OCI-LY1 (cell line): ENCODE data around the gene HCN4.

Experiments
- H2AFZ ChIP-seq: fragments of 200-600 bp; sonication (generic), shearing (Covaris generic); 2 replicates; pipeline ENCODE4 v1.6.0; 2014; ENCODE audit warnings: antibody characterized with exemption, mild to moderate bottlenecking, low read length
- H3F3A ChIP-seq: fragments of 200-600 bp; sonication (generic), shearing (Covaris generic); 2 replicates; pipeline ENCODE4 v1.6.0; 2014; ENCODE audit warnings: mild to moderate bottlenecking, antibody characterized with exemption, low read length, moderate library complexity; ENCODE audit not compliant: insufficient read depth
- H3K27ac ChIP-seq: fragments of 200-600 bp; sonication (generic); 2 replicates; pipeline ENCODE4 v1.5.1; 2014; ENCODE audit warnings: low read length, mixed run types, mild to moderate bottlenecking, low read depth; ENCODE audit not compliant: poor library complexity, severe bottlenecking
- H3K27me3 ChIP-seq: fragments of 200-600 bp; sonication (generic); 2 replicates; pipeline ENCODE4 v1.6.0; 2014; ENCODE audit warnings: antibody characterized with exemption, mild to moderate bottlenecking, low read length, moderate library complexity; ENCODE audit not compliant: insufficient read depth
- H3K36me3 ChIP-seq: fragments of 200-600 bp; sonication (generic); 2 replicates; pipeline ENCODE4 v1.6.1; 2014; ENCODE audit warnings: mild to moderate bottlenecking, antibody characterized with exemption, low read length, moderate library complexity, mixed read lengths; ENCODE audit not compliant: insufficient read depth
- H3K4me1 ChIP-seq: fragments of 200-600 bp; sonication (generic); 2 replicates; pipeline ENCODE4 v1.5.1; 2014; ENCODE audit warnings: mild to moderate bottlenecking, low read length, moderate library complexity; ENCODE audit not compliant: insufficient read depth, severe bottlenecking
- H3K4me2 ChIP-seq: fragments of 200-600 bp; sonication (generic), shearing (Covaris generic); 2 replicates; pipeline ENCODE4 v1.6.1; 2014; ENCODE audit warnings: low read length
- H3K4me3 ChIP-seq: fragments of 200-600 bp; sonication (generic); 2 replicates; pipeline ENCODE4 v1.5.1; 2014; ENCODE audit warnings: low read length, low read depth, mild to moderate bottlenecking, mixed read lengths; ENCODE audit not compliant: poor library complexity, severe bottlenecking
- H3K79me2 ChIP-seq: fragments of 200-600 bp; shearing (Covaris generic); 2 replicates; pipeline ENCODE4 v1.6.1; 2016; ENCODE audit warnings: mixed run types, low read length, mixed read lengths; ENCODE audit not compliant: insufficient read depth
- H3K9ac ChIP-seq: fragments of 200-600 bp; sonication (generic), shearing (Covaris generic); 2 replicates; pipeline ENCODE4 v1.6.1; 2014; ENCODE audit warnings: mild to moderate bottlenecking, low read length, mixed read lengths
- H3K9me2 ChIP-seq: fragments of 200-600 bp; sonication (generic), shearing (Covaris generic); 2 replicates; pipeline ENCODE4 v1.6.1; 2014; ENCODE audit warnings: low read depth, mild to moderate bottlenecking, low read length, mixed read lengths
- H3K9me3 ChIP-seq: fragments of 200-600 bp; shearing (Covaris generic); 2 replicates; pipeline ENCODE4 v1.6.1; 2014; ENCODE audit warnings: low read length, mixed read lengths
- H4K20me1 ChIP-seq: fragments of 200-600 bp; sonication (generic), shearing (Covaris generic); 2 replicates; pipeline ENCODE4 v1.6.0; 2016; ENCODE audit warnings: mild to moderate bottlenecking, low read length; ENCODE audit not compliant: insufficient read depth
- CTCF ChIP-seq: fragments of 200-600 bp; sonication (generic), shearing (Covaris generic); IDR thresholded peaks from 2 replicates; pipeline ENCODE4 v1.5.1; 2017; ENCODE audit warnings: mild to moderate bottlenecking, antibody characterized with exemption, low read length, moderate library complexity, mixed read lengths
- EZH2 ChIP-seq: fragments of 200-600 bp; sonication (generic), shearing (Covaris generic); IDR thresholded peaks from 2 replicates; pipeline ENCODE4 v1.8.0; 2017; ENCODE audit warnings: borderline replicate concordance, mixed run types, mild to moderate bottlenecking, antibody characterized with exemption, low read length, moderate library complexity, mixed read lengths

HCN4 gene

GRCh38 chr15:73321496-73322450 lies 47.0 kb downstream of the HCN4 start:
- Histone ChIP-seq H3K4me2 (no peak overlapping the region), H3K4me1 (no peaks in the 10 kb centered on the region), H3K4me3 (no peak overlapping the region), H3K9me2 (no peaks in the 10 kb centered on the region), H3K79me2 (no peaks in the 10 kb centered on the region), H3K27me3 (no peaks in the 10 kb centered on the region), H4K20me1 (no peaks in the 10 kb centered on the region), H3F3A (no peaks in the 10 kb centered on the region), H3K9me3 (no peaks in the 10 kb centered on the region), H3K9ac (no peak overlapping the region), H2AFZ (no peak overlapping the region), H3K36me3 (no peaks in the 10 kb centered on the region), H3K27ac (no peak overlapping the region)
- TF ChIP-seq CTCF (no peak), EZH2 (no peak)

- H3K9ac ChIP-seq = no peak overlapping the region
- H2AFZ ChIP-seq = no peak overlapping the region
- no peaks in the 10 kb centered on the region for H3K9me3 ChIP-seq
- no peaks in the 10 kb centered on the region for H3K9me2 ChIP-seq
- H3K4me1 ChIP-seq = no peaks in the 10 kb centered on the region
- H3K27me3 ChIP-seq = no peaks in the 10 kb centered on the region
- H3K36me3 ChIP-seq = no peaks in the 10 kb centered on the region
- no peak overlapping the region for H3K27ac ChIP-seq
- no peaks in the 10 kb centered on the region for H3F3A ChIP-seq
- H3K4me2 ChIP-seq = no peak overlapping the region
- H3K79me2 ChIP-seq = no peaks in the 10 kb centered on the region
- no peaks in the 10 kb centered on the region for H4K20me1 ChIP-seq
- H3K4me3 ChIP-seq = no peak overlapping the region
- no peak for TF ChIP-seq EZH2
- no peak for TF ChIP-seq CTCF
Observed at GRCh38 chr15:73320619-73321180, 48.1 kb downstream of the HCN4 start.

GRCh38 chr15:73319460-73320245 lies 49.1 kb downstream of the HCN4 start:
- H2AFZ ChIP-seq = no peak overlapping the region
- H3K9ac ChIP-seq = no peak overlapping the region
- TF ChIP-seq EZH2 = no peak
- H3K4me2 ChIP-seq = no peak overlapping the region
- H3K79me2 ChIP-seq = no peaks in the 10 kb centered on the region
- H3K27ac ChIP-seq = no peak overlapping the region
- no peaks in the 10 kb centered on the region for H3K9me2 ChIP-seq
- H4K20me1 ChIP-seq = no peaks in the 10 kb centered on the region
- H3F3A ChIP-seq = no peaks in the 10 kb centered on the region
- H3K4me1 ChIP-seq = no peaks in the 10 kb centered on the region
- no peaks in the 10 kb centered on the region for H3K27me3 ChIP-seq
- H3K9me3 ChIP-seq = no peaks in the 10 kb centered on the region
- no peak overlapping the region for H3K4me3 ChIP-seq
- no peaks in the 10 kb centered on the region for H3K36me3 ChIP-seq
